AG04449 (cell line): ENCODE results near the gene PRSS38.

Experiments used
- CTCF ChIA-PET: fragments of 350-600 bp; formaldehyde crosslinking; extraction: SDS; loops from one replicate; lab custom pipeline; 2021; ENCODE audit warnings: antibody characterized with exemption; lab: Yijun Ruan, JAX
- POLR2A ChIA-PET: fragments of 400-600, 350-600 bp; formaldehyde crosslinking; extraction: SDS; loops from one replicate; lab custom pipeline; 2020; ENCODE audit warnings: antibody characterized with exemption, inconsistent platforms; lab: Yijun Ruan, JAX
- DNase-seq: peaks from one replicate; pipeline ENCODE4 v3.0.0-alpha.2; 2010; ENCODE audit warnings: low read depth, low spot score
- H3K4me3 ChIP-seq: 2 replicates; pipeline ENCODE4 v1.5.1; 2011; ENCODE audit warnings: low read depth, mild to moderate bottlenecking, control low read depth, low read length
- TF ChIP-seq, protein P1 (sequence below): IDR thresholded peaks from one replicate; pipeline ENCODE4 v1.5.1; 2011; ENCODE audit warnings: mild to moderate bottlenecking, moderate library complexity, low read length, control low read depth, inconsistent platforms; ENCODE audit not compliant: insufficient read depth; ENCODE audit errors: missing control alignments

The PRSS38 gene

DNA sequence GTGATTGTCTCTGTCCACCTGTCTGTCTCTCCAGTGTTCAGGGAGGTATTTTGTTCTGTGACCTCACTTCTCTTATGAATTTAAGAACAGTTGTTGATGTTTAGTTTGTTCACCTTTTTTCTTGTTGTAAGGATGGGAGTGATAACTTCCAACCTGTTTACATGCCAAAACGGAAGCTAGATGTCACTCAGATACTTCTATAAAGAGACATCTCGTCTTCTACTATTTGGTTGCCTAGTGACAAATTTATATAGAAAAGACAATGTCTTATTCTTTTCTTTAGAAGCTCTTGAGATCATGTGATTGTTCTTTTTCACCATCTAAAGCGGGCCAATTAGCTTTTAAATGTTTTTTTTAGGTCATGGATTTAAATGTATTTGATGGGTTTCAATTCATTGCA, 33.8 kb downstream of the PRSS38 start:
- CTCF ChIA-PET, result no interaction called here
- POLR2A ChIA-PET, result no interaction called here
- H3K4me3 ChIP-seq, result no peak overlapping the region
- DNase-seq, result no peak
- TF ChIP-seq, protein P1, sequence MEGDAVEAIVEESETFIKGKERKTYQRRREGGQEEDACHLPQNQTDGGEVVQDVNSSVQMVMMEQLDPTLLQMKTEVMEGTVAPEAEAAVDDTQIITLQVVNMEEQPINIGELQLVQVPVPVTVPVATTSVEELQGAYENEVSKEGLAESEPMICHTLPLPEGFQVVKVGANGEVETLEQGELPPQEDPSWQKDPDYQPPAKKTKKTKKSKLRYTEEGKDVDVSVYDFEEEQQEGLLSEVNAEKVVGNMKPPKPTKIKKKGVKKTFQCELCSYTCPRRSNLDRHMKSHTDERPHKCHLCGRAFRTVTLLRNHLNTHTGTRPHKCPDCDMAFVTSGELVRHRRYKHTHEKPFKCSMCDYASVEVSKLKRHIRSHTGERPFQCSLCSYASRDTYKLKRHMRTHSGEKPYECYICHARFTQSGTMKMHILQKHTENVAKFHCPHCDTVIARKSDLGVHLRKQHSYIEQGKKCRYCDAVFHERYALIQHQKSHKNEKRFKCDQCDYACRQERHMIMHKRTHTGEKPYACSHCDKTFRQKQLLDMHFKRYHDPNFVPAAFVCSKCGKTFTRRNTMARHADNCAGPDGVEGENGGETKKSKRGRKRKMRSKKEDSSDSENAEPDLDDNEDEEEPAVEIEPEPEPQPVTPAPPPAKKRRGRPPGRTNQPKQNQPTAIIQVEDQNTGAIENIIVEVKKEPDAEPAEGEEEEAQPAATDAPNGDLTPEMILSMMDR, result no peak

DNA sequence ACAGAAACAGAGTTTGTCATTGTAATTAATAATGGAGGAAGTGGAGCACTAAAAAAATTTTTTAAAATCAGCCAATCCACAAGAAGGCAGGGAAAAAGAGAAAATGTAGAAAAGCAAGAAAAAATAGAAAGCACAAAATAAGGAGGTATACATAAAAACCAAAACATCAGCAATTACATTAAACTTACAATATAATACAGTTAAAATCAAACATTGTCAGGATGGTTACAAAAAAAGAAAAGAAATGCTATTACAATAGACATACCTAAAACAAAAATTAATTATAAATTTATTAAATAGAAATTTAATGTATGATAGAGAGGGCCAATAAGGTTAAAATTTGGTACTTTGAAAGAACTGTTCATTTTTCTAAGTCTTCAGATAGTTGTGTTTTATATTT, 38.7 kb downstream of the PRSS38 start:
- TF ChIP-seq, protein P1, result no peak
- ChIA-PET CTCF (no interaction called here), POLR2A (no interaction called here)

DNA sequence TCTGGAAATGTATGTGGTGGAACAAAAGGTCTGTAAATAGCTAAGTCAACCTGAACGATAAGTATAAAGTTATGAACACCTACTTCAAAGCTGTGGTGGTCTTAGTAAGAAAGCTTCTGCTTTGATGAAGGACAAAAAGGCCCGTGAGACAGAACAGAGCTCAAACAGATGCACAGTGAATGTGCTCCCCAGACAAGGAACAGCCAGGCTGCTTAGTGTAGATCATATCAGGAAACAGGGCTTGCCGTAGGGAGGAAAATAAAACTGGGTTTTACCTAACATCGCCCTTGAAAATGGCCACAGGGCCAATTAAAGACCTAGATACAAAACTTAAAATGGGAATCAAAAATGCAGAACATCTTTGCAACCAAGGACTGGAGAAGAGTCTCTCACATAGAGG, 40.2 kb downstream of the PRSS38 start:
- no peak overlapping the region for H3K4me3 ChIP-seq
- CTCF ChIA-PET, result no interaction called here
- POLR2A ChIA-PET, result no interaction called here
- TF ChIP-seq, protein P1, result no peak
- no peak for DNase-seq

More for the DNA sequence above, 38.7 kb downstream of the PRSS38 start:
- no peak for DNase-seq
- H3K4me3 ChIP-seq, result no peak overlapping the region

DNA sequence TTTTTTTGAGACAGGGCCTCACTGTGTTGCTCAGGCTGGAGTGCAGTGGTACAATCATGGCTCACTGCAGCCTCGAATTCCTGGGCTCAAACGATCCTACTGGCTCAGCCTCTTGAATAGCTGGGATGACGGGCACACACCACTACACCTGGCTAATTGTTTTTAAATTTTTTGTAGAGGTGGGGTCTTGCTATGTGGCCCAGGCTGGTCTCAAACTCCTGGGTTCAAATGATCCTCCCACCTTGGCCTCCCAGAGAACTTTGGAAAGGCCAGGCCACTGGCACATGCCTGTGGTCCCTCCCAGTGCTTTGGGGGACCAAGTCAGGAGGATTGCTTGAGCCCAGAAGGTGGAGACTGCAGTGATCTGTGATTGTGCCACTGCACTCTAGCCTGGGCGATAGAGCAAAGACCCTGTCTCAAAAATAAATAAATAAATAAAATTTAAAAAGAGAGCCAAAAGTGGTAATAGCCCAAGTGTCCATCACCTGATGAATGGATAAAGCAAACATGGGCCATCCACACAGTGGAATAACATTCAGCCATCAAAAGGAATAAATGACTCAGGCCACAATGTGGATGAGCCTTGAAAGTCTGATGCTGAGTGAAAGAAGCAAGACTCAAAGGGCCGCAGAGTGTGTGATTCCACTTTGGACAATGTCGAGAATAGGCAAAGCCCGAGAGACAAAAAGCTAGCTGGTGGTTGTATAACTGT, 40.8 kb downstream of the PRSS38 start:
- CTCF ChIA-PET, result no interaction called here
- H3K4me3 ChIP-seq, result no peak overlapping the region
- TF ChIP-seq, protein P1, result no peak
- POLR2A ChIA-PET, result no interaction called here
- DNase-seq, result no peak

DNA sequence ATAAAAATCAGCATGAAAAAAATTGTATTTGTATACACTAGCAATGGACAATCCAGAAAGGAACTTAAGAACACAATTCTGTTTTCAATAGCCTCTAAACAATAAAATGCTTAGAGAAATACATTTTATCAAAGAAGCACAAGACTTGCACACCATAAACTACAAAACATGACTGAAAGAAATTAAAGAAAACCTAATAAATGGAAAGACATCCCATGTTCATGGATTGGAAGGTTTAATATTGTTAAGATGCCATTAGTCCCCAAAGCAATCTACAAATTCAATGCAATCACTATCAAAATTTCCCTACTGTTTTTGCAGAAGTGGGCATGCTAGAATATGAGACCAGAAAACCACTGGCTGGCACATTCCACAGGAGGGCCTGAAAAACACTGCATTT, 49.4 kb downstream of the PRSS38 start:
- no peak overlapping the region for H3K4me3 ChIP-seq
- TF ChIP-seq, protein P1, result no peak
- POLR2A ChIA-PET, result no interaction called here
- CTCF ChIA-PET, result no interaction called here
- DNase-seq, result no peak

DNA sequence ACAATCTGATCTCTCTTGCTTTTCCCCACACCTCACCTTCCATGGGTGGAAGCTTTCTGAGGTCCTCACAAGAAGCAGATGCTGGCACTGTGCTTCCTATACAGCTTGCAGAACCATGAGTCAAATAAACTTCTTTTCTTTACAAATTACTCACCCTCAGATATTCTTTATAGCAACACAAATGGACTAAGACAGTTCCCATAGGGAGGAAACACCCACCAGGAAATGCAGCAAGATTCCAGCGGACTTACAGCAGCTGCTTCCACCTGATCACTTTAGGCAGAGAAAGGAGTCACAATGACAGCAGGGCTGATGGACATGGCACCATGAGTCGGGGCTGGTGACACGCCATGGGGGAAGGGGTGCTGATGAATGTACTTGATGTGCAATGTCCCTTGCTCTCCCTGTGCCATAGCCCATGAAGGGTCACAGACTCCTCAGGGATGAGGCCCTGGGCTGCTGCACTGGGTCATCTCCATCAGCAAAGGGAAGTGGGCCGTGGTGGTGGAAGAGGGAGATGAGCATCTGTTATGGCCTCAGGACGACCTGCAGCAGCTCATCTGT, 53.9 kb downstream of the PRSS38 start:
- TF ChIP-seq, protein P1, result no peak
- ChIA-PET POLR2A (no interaction called here), CTCF (no interaction called here)
- DNase-seq, result no peak
- H3K4me3 ChIP-seq, result no peak overlapping the region
